ENCODE measurements around the gene HOXA2.

DNA sequence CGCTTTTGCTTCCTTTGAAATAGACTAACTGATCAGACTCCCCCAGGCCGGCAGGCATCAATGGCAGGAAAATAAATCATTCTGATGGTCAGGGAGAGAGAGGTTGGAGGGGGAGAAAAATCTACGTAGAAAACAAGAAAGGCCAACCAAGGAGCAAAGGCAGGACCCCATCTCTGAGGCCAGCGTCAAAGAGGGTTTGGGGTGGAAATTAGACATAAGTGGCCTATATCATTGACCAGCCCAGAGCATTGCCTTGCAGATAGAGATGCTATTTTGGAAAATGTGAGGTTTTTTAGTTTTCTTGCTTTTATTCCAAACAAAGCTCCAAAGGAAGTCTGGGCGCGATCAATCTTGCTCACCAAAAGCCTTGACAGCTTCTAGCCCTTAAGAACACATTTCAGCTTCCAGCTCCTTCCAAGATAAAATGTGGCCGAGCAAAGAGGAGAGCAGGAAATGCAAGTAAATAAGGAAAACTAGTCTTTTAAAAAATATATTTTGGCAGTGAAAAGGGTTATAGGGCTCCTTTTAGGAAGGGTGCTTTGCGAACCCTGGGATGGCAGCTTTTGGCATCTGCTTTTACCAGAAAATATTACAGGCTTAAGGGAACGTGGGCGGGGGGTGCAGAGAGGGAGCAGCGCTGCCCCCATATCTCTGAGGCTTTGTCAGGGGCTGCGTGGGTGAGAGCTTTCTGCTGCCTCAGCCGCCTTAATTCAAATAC is 2.0 kb upstream of the HOXA2 start:
- TF ChIP-seq TAF1 (IDR thresholded peaks at IDR 0.05; ENCODE audit: borderline replicate concordance, low read depth, low read length) (no peak), POLR2A (IDR thresholded peaks at IDR 0.05; ENCODE audit: low read depth, low read length) (no peak)

All from GM12892 (cell line).